ENCODE data around the gene SLC18A3. TPM values are rescaled to one million over a fixed set of nuclear protein-coding genes. Genes with fewer than 3 reads are reported as not detected.

SLC18A3 gene
- total and polyA plus RNA-seq, 2 experiments from 2014 or later, result 0.16 TPM; not detected in 1

- TF ChIP-seq NANOG (IDR thresholded peaks at IDR 0.05; ENCODE audit: borderline replicate concordance) (no peak), ZNF331 (CRISPR knock-in tag; IDR thresholded peaks at IDR 0.05; ENCODE audit: low read depth) (no peak)
- TF ChIP-seq, protein P1, sequence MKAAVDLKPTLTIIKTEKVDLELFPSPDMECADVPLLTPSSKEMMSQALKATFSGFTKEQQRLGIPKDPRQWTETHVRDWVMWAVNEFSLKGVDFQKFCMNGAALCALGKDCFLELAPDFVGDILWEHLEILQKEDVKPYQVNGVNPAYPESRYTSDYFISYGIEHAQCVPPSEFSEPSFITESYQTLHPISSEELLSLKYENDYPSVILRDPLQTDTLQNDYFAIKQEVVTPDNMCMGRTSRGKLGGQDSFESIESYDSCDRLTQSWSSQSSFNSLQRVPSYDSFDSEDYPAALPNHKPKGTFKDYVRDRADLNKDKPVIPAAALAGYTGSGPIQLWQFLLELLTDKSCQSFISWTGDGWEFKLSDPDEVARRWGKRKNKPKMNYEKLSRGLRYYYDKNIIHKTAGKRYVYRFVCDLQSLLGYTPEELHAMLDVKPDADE (IDR thresholded peaks at IDR 0.05), result no peak
Observed at GRCh38 chr10:49655099-49655498, 45.0 kb downstream of the SLC18A3 start (continued).

DNA sequence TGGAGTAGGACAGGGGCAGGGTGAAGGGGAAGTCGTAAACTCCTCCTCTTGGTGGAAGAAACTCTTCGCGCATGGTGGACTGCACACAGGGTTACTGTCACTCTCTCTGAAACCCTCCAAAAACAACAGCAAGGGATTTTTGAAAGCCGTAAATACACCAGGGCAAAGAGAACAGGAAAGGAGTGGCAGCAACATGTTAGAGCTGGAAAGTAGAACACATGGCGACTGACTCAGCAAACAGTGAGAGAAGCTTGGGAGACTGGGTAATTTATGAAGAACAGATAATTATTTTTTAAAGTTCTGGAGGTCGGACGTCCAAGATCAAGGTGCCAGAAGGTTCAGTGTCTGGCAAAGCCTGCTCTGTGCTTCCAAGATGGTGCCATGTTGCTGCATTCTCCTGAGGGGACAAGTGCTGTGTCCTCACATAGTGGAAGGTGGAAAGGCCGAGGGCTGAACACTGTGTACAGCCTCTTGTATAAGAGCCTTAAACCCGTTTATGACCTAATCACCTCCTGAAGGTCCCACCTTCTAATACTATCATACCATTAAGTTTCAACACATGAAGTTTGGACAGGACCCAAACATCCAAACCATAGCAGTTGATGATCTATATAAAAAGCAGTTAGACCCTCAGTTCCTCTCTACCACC, 46.9 kb downstream of the SLC18A3 start:
- Mint-ChIP-seq H3K9me3 (peaks cover 16% of the 10 kb centered on the region), H3K36me3 (ENCODE audit: low read depth) (peaks cover 8% of the 10 kb centered on the region; the same call in 1 of the 3 replicates), H3K27ac (no peak overlapping the region), H3K27me3 (ENCODE audit: insufficient read depth, low read depth, poor library complexity) (peaks cover 12% of the 10 kb centered on the region), H3K4me1 (peaks cover 7% of the 10 kb centered on the region; the same call in 2 of the 3 replicates), H3K4me3 (no peak overlapping the region)
- Histone ChIP-seq H3K27me3 (ENCODE audit: insufficient read depth) (no peaks in the 10 kb centered on the region), H3K4me3 (no peak overlapping the region), H3K27ac (ENCODE audit: low read depth) (no peak overlapping the region), H3K4me1 (ENCODE audit: insufficient read depth) (no peaks in the 10 kb centered on the region; the same call in 1 of the 2 replicates), H3K36me3 (ENCODE audit: insufficient read depth) (peaks cover 8% of the 10 kb centered on the region; the same call in 1 of the 2 replicates), H3K4me2 (no peak overlapping the region), H2AFZ (no peak overlapping the region), H3F3A (replicated peaks; ENCODE audit: low read depth) (no peaks in the 10 kb centered on the region), H4K20me1 (replicated peaks; ENCODE audit: insufficient read depth) (no peaks in the 10 kb centered on the region; the same call in 1 of the 2 replicates), H3K79me2 (replicated peaks; ENCODE audit: insufficient read depth) (no peaks in the 10 kb centered on the region), H3K9me2 (ENCODE audit: insufficient read depth) (no peaks in the 10 kb centered on the region)
- DNase-seq (ENCODE audit: low spot score), result no peak
- no peak for ATAC-seq
- TF ChIP-seq ZNF331 (CRISPR knock-in tag; IDR thresholded peaks at IDR 0.05; ENCODE audit: low read depth) (no peak), REST (IDR thresholded peaks at IDR 0.05; ENCODE audit: unreplicated experiment) (no peak), CREB1 (CRISPR knock-in tag; IDR thresholded peaks at IDR 0.05; ENCODE audit: low read depth) (no peak), JUNB (IDR thresholded peaks at IDR 0.05; ENCODE audit: unreplicated experiment) (no peak), ZNF462 (CRISPR knock-in tag; IDR thresholded peaks at IDR 0.05) (no peak), CTCF (conservative IDR thresholded peaks at IDR 0.05; ENCODE audit: low read depth in 2 of 2) (no peak), EZH2phosphoT487 (IDR thresholded peaks at IDR 0.05; ENCODE audit: unreplicated experiment) (no peak), EZH2 (IDR thresholded peaks at IDR 0.05; ENCODE audit: low read depth, unreplicated experiment) (no peak), POLR2AphosphoS5 (IDR thresholded peaks at IDR 0.05; ENCODE audit: low read depth) (no peak), NANOG (IDR thresholded peaks at IDR 0.05; ENCODE audit: borderline replicate concordance) (no peak), STAT1 (IDR thresholded peaks at IDR 0.05; ENCODE audit: unreplicated experiment) (no peak)

Measured in GM23338 (cell line).